Hindlimb muscle (tissue), 1 donor: ENCODE results near the gene ABHD17B. TPM values are rescaled to one million over a fixed set of nuclear protein-coding genes. Genes with fewer than 3 reads are reported as not detected.
A peak's percentile ranks its signal among the peaks of the same experiment; 100 is the strongest.
"Not testable (repeated sequence)": the region's sequence is repeated elsewhere in the genome, so short reads cannot be mapped to it uniquely, and the experiment has no call there.

ENCODE experiments used
- DNase-seq: peaks from one replicate; pipeline ENCODE4 v3.0.0-alpha.2; 2013
- polyA plus RNA-seq: library from polyadenylated mRNA; unstranded; fragments of 120-200 nt; gene quantifications from one replicate; pipeline ENCODE4 v1.2.1, GENCODE V29; 2013; ENCODE audit not compliant: insufficient read length

ABHD17B gene
- 35.5 TPM for polyA plus RNA-seq

DNA sequence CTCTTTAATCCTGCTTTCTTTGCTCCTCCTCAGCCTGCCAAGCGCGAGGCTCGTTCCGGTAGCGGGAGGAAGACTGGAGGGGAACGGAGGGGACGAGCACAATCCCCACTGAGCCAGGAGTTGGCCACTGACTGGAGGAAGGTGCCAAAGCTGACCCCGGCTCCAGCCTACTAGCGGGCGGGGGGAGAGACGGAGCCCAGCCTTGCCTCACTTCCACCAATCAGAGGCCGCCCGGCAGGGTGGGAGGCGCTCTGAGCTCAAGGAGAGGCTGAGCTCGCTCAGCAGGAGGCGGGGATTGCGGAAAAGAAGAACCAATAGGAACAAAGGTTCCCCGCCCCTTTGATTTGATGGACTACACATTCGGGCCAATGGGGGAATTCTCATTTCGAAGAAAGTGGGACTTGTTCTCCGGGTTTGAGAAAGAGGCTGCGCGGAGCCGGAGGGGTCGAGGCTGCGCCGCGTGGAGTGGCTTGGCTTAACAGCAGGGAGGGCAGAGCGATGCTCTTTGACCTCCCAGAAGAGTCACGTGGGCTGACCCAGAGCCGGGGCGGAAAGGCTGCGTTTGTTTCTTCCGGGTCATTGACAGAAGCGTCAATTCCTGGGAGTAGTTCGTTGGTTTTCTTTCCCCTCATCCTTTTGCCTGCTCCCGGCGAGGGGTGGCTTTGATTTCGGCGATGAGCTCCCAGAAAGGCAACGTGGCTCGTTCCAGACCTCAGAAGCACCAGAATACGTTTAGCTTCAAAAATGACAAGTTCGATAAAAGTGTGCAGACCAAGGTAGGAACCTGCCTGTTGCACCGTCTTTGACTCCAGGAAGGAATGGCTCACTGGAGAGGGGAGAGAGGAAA, at the start of gene ABHD17B, which contains the start of gene C9orf85:
ABHD17B (minus strand) TSS at position 133 of the 847 bp plus-strand sequence. CDS start 36,113 bp downstream, outside the sequence.
C9orf85 (plus strand) TSS at position 579 of the 847 bp plus-strand sequence; CDS start at position 675, 96 bp downstream.
- peak; percentile 99 for DNase-seq

DNA sequence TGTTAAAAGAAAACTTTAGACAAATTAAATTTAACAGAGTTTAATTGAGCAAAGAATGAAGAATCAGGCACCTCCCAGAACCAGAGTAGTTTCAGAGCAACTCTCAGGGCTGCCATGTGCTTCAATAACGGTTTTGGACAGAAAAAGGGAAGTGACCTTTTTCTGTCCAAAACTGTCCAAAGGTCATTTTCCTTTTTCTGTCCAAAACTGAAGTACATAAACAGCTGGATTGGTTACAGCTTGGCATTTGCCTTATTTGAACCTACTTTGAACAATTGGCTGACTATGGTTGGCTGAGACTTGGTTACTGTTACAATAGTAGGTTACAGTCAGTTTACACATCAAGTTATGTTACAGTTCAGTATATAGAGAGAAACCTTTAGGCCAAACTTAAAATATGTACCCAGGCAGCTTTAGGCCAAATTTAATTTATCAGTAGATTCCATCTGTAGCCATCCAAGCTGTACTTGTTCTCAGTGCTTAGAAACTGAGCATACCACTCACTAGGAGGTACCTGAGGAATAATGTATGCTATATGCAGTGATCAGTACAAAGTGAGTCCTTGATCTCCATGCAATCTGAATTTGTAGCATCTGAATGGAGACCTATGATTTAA, 44.4 kb upstream of the ABHD17B start:
- no peak for DNase-seq

DNA sequence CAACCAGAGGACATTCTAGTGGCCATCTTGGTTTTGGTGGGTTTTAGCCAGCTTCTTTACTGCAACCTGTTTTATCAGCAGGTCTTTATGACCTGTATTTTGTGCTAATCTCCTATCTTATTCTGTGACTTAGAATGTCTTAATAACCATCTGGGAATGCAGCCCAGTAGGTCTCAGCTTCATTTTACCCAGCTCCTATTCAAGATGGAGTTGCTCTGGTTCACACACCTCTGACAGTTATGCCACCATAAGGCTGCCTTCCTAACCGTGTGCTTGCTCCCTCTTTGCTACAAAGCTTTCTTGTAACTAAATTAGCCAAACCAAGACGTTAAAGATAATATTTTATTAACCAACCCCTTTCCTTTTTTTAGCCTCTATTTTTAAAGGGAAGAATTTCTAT, 43.7 kb upstream of the ABHD17B start:
- DNase-seq, result not testable (repeated sequence)

DNA sequence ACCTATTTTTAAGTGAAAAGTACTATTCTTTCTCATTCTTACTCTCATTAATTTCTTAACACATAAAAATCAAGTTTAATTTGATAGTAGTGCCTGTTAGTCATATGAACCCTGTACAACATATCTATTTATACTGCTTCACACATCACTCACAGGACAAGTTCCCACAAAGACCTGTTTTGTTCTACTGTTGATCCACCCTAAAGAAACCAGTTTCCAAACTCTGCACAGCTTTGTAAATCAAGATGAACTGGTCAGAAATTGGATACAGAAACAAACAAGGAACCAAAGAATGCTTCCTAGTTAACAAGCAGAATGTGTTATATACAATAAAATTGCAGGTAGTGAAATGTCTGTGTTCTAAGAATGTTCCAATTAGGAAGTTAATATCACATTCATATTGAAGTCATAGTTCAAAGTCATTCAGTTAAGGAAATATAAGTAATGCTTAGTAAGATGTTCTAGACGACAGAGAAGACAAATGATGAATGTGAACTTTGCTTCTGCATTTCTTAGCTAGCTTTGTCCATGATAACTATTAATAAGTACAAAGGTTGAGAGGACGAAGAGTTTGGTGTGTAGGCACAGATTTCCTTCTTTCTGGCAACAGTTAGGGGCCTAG, 33.9 kb upstream of the ABHD17B start:
- DNase-seq, result no peak

DNA sequence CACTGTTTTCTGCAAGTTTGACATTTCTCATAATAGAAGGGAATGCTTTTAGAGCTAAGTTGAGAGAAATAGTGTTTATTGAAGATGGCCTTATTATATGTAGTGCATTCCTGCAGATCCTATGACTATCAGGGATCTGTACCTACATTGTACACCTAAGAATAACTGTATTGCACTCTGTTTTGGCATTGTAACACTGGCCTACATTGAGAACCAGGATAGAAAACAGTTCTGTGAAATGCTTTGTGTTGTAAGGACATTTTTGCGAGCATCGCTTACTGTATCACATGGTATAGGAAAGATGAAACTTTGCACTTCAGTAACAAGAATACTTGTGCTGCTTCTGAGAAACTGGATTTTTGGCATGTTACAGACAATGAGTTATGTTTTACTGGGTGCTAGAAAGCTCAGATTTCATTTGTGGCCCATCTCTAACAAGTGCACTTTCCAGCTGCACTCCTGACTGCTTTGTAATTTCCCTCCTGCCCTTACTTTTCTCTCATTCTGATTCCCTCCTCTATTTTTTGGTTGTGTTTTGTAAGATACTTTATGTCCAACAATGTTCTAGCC, 31.1 kb upstream of the ABHD17B start:
- DNase-seq, result peak; percentile 1

DNA sequence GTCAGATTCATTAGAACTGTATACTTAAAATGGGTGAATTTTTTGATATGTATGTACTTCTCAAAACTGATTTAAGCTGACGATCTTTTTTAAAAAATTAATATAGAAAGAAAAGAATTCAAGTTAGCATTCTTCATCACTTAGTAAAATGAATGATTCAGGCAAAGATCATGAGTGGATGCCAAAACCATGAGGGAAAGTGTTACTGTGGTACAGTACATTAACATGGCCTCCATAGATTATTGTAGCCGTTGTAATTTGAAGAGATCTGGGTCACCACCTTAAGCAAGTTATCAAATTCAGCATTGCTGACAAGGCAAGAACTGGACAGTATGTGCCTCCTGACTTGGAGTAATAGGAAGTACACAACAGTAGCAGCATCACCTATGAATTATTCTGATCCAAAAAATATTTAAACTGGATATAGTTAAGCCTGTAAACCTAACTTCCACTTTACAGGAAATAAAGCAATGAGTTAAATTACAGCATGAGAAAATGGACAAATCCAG, 30.1 kb upstream of the ABHD17B start:
- DNase-seq, result no peak

DNA sequence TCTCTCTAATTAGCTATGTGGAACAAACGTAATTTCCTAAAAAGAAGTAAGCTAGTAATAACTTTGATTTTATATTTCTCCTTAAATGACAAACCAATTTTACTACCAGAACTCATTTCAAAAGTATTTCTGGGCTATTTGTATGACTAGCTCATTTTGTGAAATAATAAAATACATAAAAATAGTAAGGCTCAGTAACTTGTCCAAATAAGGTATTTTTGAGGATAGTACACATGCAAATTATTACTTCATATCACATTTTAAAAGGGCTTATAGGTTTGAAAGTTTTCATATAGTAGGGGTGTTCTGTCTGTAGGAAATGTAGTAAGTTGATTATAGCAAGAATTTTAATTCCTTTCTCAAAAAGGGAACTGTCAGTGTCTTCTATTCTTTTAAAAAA, 26.9 kb upstream of the ABHD17B start:
- no peak for DNase-seq

DNA sequence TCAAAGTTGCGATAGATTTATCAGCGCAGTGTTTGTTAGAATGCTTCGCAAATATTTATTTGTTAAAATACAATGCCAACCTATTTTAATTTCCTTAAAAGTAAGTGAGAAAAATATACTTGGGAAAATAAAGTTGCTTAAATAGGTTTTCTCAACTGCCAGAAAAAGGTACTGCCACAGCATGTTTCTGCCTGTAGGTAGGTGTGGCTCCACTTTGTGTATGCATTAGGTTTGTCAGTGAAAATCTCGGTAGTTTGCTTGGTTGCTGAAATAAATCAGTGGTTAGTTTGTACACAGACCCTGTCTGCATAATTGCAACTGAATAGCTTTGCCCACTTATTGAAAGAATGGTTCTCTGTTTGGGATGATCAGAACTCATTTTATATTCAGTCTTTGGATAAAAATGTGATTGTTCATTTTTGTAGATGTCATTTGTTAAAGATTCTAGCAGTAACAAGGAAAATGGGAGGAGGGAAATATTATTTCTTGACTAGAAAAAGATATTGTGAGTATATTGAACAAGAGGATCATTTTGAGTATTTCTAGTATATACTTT, 26.2 kb upstream of the ABHD17B start:
- DNase-seq, result no peak

DNA sequence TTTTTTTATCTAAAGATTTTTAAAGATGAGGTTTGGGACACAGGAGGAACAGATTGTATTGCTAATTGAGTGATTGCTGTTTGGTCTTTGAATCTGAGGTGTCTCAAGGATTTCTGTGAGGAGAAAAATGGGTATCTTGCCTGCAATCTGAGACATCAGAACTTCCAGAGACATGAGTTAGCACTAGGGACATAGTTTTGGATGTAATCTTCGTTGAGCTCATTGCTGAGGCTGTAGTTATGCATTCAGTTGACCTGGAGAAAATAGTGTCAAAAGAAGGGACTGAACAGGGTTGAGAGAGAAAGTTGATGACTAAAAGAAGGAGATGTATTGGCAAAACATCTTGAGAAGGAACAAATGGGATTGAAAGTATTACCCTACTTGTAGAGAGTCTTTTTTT, 25.1 kb upstream of the ABHD17B start:
- DNase-seq, result no peak

DNA sequence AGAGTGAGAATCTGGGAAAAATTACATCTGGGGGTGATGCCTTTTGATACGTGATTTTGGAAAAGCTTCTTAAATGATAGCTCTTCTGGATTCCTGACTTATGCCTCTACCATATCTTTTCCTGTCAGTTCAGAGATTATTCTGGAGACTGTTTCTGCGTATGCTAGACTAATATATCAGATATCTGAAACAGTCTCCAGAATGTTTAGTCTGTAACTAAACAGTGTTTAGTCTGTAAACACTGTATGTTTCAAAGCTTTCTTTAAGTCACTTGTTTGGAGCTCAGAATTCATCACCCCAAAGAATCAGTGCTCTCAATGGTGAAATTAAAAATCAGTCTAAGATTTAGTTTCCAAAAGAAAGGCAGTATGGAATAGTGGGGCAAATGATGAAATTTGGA, 20.2 kb upstream of the ABHD17B start:
- DNase-seq, result no peak

DNA sequence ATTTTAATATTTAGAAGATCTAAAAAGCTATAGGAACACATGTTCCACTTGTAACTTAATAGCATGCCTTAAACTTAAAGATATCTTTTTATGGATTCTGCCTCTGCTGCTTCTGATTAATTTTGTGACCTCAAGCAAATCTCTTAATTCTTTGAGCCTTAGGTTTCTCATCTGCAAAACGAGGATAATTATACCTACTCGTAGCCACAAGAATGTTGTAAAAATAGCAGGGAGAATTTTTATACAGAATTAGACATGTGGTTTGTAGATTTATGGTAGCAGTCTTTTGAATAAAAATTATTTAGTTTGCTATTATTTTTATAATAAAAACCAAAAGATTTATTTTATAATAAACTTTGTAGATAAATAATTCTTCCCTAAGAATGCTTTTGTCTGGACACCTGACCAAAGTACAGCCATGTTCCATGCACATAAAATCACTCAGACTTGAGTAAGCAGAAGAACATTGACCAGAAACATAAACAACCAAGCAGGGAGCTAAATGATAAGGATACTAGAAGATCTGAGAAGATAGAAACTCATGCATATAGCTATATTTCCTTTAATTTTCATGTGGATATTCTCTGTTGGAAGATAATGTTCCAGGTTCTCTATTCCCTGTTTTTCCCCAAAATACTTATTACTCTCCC, 18.9 kb upstream of the ABHD17B start:
- no peak for DNase-seq

DNA sequence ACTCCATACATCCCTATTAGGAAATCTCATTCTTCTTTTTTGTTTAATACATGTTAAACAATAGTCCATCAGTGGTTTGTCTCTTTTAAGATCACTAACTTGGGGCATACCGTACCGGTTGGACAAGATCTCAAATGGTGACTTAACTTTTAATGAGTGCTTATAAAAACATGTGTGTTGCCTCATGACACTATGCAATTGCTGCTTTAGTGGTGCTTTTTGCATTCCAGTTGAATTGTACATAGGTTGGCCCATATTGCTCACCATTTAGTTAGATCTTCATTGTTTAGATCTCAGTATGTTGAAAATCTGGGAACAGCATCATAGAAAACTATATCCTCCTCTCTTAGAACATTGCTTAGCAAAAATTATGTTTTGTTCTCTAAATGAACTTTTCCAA, 18.2 kb upstream of the ABHD17B start:
- DNase-seq, result no peak

DNA sequence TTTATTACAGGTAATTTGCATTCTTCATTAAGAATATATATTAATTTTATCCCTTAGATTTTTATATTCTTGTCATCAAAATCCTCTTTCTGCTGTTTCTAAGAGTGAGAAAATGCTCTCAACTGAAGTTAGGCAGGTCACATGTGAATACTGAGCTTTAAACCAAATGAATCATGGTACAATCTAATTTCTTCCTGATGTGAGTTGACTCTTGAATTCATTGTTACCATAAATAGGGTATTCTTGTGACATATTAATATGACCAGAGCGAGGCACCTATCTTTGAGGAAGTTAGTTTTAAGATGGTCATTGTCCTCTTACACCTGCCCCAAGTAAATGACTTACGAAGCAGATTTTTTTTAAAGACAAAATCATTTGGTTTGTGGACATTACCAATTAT, 17.8 kb upstream of the ABHD17B start:
- DNase-seq, result no peak

DNA sequence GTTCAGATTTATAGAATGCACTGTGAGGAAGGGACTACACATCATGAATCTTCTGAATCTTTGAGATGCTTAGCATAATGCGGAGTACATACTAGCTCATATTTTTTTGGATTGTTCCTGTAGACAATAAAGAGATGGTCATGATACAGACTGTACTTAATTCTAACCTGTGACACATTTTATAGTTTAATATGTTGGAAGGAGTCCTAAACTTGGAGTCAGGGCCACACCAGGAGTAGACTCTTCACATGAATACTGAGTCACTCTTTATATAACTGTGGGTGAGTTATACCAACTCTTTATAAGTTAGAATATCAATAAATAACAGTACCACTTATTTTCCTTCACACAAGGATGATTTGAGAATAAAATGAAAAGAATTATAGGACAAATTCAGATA, 17.4 kb upstream of the ABHD17B start:
- no peak for DNase-seq

DNA sequence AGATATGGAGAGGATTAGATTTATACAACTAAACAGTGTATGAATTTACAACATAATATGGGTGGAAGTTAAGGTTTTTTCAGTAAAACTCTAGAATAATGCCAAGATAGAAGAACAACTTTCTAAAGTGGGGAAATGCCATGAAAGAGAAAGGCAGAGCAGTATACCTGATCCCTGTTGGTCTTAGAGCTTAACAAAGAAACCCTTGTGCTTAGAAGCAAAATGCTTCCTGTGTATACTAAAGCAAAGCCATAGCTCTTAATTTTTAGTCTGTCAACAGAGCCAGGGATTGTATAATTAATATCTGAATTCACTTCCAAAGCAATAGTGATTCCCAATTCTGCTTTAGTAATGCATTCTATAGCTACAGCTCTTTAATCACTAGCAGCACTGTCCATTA, 14.8 kb upstream of the ABHD17B start:
- no peak for DNase-seq

DNA sequence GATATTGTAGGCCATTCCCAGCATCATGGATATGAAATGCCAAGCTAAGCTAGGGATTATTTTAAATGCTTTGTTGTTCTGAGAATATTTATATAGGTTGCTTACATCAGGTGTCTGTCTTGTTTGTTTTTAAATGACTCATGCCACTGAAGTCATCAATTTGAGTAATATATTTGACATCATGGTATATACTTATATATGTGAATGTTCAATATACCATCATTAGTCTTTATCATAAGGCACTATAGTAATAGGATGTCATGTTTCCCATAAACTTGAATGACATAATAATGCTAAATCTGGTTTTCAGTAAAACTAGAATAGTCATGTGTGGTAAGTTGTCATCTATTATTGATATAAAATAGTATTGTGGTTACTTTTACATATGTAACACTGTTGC, 13.6 kb upstream of the ABHD17B start:
- no peak for DNase-seq

DNA sequence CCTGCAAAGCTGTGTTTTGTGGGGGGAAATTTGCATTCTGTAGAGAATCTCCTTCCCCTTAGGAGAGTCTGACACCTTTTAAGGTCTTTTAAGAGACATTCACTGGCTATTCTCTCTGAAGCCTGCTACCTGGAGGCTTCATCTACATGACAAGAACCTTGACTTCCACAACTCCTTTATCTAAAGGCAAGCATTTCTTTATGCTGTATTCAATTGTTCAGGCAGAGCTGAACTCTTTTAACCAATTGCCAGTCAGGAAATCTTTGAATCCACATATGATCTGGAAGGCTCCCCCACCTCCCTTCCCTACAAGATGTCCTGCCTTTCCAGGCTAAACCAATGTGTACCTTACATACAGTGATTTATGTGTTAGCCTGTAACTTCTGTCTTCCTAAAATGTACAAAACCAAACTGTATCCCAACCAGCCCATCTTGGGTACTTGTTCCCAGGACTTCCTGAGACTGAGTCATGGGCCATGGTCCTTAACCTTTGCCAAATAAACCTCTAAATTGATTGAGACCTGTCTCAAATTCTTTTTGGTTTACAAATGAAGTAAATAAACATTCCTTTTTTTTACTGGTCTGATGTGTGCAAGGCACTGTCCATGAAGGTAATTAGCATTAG, 10.3 kb upstream of the ABHD17B start:
- DNase-seq, result no peak

DNA sequence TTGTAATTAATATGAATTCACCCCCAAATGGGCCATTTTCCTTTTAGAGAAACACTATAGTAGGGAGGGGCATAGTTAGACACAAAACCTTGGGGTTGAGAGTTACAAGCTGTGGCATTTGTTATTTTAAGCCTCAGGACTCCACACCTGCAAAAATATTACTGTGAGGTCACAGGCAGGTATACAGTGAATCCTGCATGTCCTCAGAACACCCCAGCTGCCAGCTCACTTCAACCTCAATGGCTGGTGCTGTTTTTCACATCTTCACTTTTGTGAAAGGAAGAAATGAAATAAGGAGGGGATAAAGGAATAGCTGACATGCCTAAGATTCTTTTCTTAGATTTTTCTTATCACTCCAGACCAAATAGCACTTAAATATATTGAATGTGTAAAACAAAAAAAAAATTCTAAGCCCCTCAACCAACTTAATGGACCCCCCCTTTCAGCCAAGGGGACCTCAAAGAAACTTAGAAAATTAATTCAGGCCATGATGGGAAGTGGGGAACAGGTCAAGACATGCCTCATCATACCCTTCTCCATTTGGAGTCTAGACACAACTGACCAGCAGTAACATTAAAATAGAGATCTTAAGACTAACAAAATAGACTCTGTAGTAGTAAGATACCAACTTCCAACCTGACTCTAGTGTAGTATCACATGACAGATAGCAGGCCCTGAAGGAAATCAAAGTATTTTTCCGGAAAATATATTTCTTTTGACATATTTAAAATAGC, 9.6 kb upstream of the ABHD17B start:
- DNase-seq, result no peak

DNA sequence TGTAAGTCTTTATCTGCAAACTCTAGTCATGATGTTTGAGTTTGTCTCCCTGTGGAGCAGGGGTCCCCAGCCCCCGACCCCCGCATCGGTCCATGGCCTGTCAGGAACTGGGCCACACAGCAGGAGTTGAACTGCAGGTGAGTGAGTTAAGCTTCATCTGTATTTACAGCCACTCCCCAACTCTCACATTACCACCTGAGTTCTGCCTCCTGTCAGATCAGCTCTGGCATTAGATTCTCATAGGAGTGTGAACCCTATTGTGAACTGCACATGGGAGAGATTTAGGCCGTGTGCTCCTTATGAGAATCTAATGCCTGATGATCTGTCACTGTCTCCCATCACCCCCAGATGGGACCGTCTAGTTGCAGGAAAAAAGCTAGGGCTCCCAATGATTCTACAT, 7.4 kb upstream of the ABHD17B start:
- no peak for DNase-seq

DNA sequence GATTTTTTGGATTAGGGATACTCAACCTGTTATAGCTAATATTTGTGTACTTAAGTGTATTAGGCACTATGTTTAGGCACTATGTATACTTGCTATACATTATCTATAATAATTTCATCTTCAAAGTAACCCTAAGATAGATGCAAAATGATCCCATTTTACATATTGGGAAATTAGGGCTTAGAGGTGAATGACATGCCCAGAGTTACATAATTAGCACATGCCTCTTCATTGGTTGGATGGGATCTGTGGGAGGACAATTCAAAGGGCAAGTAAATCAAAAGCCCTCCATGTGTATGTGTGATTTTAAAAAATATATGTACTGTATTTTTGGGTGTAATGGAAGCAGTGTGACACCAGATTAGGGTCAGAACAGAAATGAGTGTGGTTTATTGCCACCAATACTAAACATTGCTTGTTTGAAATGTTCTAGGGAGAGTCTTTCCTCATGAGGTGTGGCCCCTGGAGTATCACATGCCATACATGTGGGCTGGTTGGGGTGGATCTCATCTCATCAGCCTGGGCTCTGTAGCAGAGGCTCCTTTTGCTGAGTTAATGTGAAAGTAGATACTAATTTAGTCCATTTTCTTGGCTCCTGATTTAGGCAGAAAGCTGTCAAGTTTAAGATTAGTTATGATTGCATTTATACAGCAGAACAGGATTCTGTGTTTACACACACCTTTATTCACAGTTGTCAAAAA, 6.0 kb upstream of the ABHD17B start:
- DNase-seq, result no peak
